NCI-H1694 (cell line): ENCODE results near the gene MTMR1.

ENCODE experiments used
- DNase-seq: peaks from one replicate; lab custom pipeline; 2025; lab: John Stamatoyannopoulos, UW

The MTMR1 gene

DNA sequence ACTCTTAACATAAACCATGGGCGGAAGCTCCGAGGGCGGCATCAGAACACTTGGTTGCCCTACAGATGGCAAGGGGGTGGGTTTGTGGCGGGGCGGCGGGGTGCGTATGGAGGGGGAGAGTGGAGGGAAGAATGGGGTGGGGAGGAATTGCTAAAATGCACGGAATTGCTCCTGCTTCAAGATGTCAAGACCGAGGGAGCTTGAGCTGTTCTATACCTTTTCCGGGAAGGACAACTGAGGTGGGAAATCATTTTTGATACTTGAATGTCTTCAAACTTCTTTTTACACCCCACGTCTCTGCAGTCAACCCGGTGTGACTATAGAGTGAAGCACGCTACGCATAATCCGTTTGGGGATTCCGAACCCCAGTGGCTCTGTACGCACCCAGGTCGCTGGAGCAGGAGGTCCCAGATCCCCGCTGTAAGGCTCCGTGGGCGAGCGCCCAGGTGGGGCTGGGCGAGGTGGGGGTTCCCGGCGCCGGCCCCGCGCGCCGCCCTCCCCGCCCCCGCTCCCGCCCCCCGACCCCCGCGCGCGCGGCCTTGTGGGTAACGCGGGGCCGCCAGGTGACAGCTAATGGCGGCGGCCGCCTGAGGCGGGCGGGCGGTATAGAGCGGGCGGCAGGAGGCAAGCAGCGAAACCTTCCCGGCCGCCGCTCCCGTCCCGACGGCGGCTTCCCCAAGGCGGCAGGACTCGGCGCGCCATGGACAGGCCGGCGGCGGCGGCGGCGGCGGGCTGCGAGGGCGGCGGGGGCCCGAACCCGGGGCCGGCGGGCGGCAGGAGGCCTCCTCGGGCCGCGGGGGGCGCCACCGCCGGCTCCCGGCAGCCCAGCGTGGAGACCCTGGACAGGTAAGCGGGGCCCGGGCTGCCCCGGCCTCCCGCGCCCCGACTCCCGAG is at the start of gene MTMR1:
MTMR1 (plus strand) TSS at position 566 of the 894 bp plus-strand sequence; CDS start at position 701, 135 bp downstream.
- no peak for DNase-seq

DNA sequence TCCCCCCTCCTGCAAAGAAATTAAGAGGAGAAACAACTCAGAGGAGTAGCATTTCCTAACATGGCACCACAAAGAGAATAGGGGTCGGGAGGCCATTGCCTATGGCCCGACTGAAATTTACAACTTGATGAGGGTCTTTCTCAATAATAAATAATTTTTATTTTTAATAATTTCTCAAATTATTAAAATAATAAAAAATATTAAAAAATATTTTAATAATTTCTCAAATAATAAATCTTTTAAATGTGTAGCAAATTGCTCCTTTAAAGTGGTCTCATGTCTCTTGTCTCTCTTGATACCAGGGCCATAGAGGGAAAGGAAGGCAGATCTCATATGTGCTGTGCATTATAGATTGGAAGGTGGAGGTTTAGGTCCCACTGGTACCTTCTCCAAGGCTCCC is 49.2 kb upstream of the MTMR1 start:
- DNase-seq, result no peak

DNA sequence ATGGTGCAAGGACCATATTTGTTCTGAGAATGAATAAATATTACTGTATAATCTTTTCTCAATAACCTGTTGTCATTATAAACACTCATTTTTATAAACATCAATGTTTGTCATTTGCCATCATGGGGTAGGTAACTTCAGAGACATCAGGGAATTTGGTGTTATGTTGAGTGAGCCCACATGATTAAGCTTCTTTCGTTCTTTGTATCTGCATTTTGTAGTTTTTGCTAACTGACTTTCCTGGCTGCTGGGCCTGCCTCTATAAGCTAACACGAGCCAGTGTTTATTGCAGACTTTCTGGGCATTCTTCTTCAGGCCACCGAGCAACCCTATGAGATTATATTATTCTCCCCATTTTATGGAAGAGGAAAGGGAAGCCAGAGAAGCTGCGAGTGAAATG is 48.8 kb upstream of the MTMR1 start:
- no peak for DNase-seq

- DNase-seq, result no peak
Observed at GRCh38 chrX:150647331-150647730, 45.9 kb upstream of the MTMR1 start.

DNA sequence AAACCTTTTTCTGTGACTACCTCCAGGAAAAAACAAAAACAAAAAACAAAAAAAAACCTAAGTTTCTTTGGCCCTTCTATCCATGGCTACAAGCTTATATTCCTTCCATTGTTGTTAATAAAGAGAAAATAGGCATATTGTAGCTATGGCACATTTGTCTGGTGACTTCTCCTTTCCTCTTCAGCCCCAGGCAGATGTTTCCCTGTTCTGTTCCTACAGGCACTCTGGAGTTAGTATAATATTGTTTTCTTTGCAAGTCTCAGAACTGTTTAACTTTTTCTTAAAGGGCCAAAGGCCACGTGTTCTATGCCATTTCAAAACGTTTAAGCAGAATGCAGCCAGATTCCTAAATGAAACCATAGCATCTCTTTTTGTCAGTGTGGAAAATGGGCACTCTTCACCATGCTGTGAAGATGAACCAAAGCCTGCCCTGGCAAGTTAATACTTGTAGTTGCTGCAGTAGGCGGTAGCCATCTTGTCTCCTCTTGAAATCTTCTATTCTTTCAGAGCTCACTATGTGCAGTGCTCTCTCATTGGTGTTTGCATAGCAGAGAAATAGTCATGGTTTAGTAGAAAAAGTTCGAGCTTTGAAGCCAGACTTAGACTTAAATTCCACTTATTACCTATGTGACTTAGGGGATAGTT is 44.8 kb upstream of the MTMR1 start:
- DNase-seq, result no peak

- peak; percentile 10 for DNase-seq
Observed at GRCh38 chrX:150649096-150649870, 43.9 kb upstream of the MTMR1 start.

GRCh38 chrX:150651906-150652305 is 41.3 kb upstream of the MTMR1 start:
- DNase-seq, result no peak

DNA sequence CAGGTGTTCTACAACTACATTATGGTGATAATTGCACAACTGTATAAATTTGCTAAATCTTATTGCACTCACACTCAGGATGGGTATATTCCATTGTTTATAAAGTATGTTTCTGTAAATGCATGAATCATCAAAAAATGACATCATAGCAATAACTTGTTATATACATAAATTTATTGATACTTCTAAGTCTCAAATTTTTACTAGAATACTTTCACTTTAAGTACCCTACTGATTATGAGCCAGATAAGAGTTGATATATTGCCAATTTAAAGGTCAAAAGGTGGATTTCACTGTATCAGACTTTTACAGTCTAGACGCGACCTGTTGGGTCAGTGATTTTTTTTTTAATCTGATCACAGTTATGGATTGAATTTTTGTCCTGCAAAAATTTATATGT is 37.4 kb upstream of the MTMR1 start:
- DNase-seq, result no peak

DNA sequence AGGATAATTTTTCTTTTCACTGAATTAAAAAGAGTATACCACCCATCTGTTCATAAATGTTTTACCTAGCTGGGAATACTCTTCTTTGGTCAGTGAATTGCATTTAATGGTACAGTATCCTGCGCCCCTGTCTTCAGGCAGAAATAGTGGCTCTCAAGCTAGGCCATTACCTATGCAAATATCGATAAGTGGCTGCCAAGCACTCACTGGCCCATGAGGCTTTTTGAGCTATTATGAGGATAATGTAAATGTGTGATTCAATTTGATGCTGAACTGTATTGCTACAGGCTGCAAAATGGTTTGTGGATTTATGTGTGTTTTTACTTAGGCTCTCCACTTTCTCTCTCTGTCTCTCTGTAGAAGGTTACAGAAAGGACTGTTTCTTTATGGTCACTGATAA is 30.1 kb upstream of the MTMR1 start:
- DNase-seq, result no peak

DNA sequence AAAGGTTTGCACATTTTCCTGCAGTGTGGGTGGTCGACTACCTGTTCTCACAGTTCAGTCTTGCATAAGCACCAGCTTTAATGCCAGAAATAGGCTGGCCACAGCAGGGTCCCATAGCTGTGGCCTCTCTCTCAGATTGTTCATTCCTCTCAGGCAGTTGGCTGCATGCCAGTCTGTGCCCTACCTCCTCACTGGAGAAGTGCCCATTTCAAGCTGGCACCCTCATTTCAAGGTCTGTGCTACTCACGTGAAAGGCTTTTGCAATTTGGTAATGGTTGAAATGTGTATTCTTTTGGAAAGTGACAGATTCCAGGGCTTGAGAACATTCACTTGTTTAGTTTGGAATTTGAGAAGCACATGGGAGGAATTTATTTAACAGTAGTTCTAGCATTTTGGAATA is 28.9 kb upstream of the MTMR1 start:
- DNase-seq, result peak; percentile 2

DNA sequence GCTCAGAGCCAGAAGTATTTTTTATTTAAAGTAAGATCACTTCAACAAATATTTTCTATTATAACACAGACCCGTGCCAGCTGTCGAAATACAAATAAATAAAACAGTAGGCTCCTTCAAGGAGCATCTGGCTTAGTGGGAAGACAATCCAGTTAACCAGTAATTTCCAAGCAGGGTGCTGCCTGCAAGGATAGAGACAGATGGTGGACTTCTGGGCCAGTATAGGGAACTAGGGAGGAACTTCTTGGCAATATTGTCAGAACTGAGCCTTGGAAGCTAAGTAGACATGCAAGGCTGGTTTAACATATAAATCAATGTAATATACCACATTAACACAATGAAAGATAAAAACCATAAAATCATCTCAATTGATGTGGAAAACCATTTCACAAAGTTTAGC is 17.0 kb upstream of the MTMR1 start:
- no peak for DNase-seq

DNA sequence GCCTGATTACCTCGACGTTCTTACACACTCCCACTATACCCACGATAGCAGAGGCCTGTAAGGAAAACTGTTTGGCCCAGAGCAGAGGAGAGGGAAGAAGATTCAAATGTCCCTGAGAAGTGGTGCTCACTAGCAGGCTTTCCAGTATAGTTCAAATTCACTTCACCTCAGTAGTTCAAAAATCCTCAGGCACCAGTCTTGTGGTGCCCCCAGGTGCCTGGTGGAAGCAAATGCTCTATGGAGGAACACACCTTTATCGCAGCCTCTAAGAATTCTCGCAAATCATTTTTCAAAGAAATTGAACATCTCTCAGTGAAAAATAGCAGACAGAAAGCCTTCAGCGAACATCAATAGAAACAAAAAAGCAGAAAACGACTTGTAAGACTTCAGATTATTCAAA is 12.2 kb upstream of the MTMR1 start:
- no peak for DNase-seq

DNA sequence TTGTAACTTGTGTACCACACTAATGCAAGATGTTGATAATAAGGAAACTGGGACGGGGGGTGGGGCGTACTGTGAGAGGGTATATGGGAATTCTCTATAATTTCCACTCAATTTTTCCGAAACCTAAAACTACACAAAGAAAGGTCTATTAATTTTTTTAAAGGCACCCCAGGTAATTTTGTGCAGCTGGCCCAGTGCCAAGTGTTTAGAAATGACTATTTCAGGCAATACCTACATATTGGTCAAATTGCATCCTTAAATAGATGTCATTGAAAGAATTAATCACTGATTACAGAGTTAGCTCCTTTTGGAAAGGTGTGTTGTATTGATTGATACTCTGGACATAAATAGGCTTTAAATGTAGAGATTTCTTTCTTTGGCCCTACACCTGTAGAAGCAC is 10.1 kb upstream of the MTMR1 start:
- no peak for DNase-seq

- DNase-seq, result peak; percentile 44
Observed at GRCh38 chrX:150683536-150684146, 9.6 kb upstream of the MTMR1 start.

DNA sequence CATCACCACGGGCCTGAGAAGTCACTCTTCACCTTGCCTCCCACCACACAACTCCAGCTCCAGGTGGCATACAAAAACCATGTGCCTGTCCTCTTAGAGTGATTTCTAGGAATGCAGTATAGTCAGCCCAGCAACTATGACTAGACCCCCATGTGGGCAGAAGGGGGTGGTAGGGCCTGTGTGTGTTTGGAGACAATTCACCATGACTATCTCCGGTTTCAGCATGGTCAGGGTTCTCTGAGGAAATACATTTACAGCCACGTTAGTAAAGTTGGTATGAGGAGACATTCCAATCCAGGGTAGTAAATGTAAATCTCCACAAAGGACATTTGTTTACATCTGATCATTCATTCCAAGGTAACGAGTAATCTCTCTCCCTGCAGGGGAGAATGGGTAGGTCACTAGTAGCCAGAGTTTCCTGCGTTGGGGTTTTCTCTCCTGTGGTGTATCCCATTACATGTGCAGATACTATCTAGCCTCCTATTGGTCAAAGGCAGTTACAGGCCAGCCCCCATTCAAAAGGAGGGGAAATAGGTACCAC is 4.2 kb upstream of the MTMR1 start:
- DNase-seq, result no peak

- DNase-seq, result no peak
Observed at GRCh38 chrX:150690126-150690525, 3.1 kb upstream of the MTMR1 start.

DNA sequence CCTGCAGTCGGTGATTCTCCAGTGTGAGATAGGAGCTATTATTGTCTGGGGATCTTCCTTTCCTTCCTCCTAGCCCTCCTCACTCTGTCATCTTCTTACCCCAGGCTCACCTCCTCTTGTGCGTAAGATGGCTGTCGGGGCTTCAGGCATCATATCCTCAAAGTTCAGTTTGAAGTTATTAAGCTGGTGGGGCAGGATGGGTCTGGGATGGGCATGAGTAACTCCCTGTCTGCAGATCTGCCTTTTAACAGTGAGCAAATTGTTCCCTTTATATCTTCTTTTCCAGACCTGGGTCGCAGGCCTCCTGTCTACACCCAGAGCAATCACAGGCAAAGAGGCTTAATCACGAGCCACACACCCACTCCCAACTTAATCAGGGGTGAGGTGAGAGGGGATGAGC is 900 bp upstream of the MTMR1 start:
- DNase-seq, result no peak

GRCh38 chrX:150693725-150694574 is 754 bp downstream of the MTMR1 start:
- no peak for DNase-seq

DNA sequence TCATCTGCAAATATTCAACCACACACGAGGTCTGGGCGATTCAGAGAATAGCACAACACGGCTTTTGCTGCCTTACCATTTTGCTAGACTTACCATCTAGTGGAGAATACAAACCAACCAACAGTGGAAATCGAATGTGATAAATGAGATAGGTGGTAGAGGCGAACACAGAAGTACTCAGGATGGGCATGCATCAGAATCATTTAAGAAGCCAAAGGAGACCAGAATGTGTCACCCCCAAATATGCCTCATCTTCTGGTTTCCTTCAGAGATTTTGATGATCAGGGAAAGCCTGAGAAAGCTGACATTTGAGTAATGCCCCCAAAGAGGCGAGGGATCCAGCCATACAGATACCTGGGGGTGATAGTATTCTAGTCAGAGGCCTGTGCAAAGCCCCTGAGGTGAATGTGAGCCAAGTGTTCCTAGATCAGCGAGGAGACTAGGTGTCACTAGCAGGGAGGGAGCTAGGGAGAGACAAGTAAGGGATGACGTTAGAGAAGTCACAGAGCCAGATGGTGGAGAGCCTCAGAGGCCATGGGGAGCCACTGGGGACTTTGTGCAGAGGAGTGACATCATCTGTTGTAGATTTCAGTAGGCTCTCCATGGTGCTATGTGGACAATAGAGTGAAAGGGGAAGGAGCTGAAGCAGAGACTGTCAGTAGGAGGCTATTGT is 1.7 kb downstream of the MTMR1 start:
- DNase-seq, result no peak

- DNase-seq, result no peak
Observed at GRCh38 chrX:150696331-150696730, 3.1 kb downstream of the MTMR1 start.

- no peak for DNase-seq
Observed at GRCh38 chrX:150696866-150697265, 3.7 kb downstream of the MTMR1 start.
